ENCODE results near the gene KAT6B. TPM values are rescaled to one million over a fixed set of nuclear protein-coding genes. Genes with fewer than 3 reads are reported as not detected.
"Not testable (repeated sequence)": the region's sequence is repeated elsewhere in the genome, so short reads cannot be mapped to it uniquely, and the experiment has no call there.

The KAT6B gene
- total and polyA plus RNA-seq, 2 donors from 2014 or later = 2.9 to 34.2 TPM

GRCh38 chr10:74784462-74784861, 41.9 kb upstream of the KAT6B start:
- Histone ChIP-seq H3K27ac (ENCODE audit: low read depth in 2 of 2, low read length in 2 of 2) (no peak overlapping the region), H3K9me3 (ENCODE audit: control insufficient read depth in 2 of 3, insufficient read depth in 1 of 3, low read length in 3 of 3) (no peaks in the 10 kb centered on the region), H3K9ac (ENCODE audit: low read length in 3 of 3) (no peak overlapping the region), H3K27me3 (ENCODE audit: control insufficient read depth, insufficient read depth, low read length) (no peaks in the 10 kb centered on the region), H3K4me1 (ENCODE audit: control insufficient read depth in 2 of 3, insufficient read depth in 2 of 3, low read depth in 1 of 3, low read length in 3 of 3) (no peaks in the 10 kb centered on the region), H3K4me3 (ENCODE audit: low read length in 3 of 3) (no peak overlapping the region), H3K36me3 (ENCODE audit: control insufficient read depth in 2 of 3, insufficient read depth in 3 of 3, low read length in 3 of 3) (no peaks in the 10 kb centered on the region)
- no peak for DNase-seq
- intact Hi-C loops (cut with DNase I) = no loop called here
- TF ChIP-seq CTCF (IDR thresholded peaks at IDR 0.05; ENCODE audit: borderline replicate concordance, extremely low read depth, insufficient read depth) = no peak
- FAIRE-seq = no peak

DNA sequence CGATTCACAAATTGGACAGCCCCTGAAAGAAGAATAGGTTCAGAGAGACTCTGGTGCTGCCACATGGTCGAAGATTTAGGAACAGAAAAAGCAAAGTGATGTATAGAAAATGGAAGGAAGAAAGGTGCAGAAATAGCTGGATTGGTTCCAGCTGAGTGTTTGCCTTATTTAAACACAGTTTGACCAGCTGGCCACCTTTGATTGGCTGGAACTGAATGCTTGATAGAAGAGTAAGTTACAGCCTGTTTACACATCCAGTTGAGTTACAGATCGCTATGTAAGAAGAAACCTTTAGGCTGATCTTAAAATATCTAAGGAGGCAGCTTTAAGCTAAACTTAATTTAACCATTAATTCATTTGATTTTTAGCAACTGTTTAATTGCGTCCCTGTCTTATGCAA, 40.3 kb upstream of the KAT6B start:
- Histone ChIP-seq H3K9ac (ENCODE audit: low read length in 3 of 3) (no peak overlapping the region), H3K27ac (ENCODE audit: low read depth in 2 of 2, low read length in 2 of 2) (no peak overlapping the region), H3K27me3 (ENCODE audit: control insufficient read depth, insufficient read depth, low read length) (no peaks in the 10 kb centered on the region), H3K36me3 (ENCODE audit: control insufficient read depth in 2 of 3, insufficient read depth in 3 of 3, low read length in 3 of 3) (no peaks in the 10 kb centered on the region), H3K4me3 (ENCODE audit: low read length in 3 of 3) (no peak overlapping the region), H3K9me3 (ENCODE audit: control insufficient read depth in 2 of 3, insufficient read depth in 1 of 3, low read length in 3 of 3) (no peaks in the 10 kb centered on the region), H3K4me1 (ENCODE audit: control insufficient read depth in 2 of 3, insufficient read depth in 2 of 3, low read depth in 1 of 3, low read length in 3 of 3) (no peaks in the 10 kb centered on the region)
- no peak for TF ChIP-seq CTCF (IDR thresholded peaks at IDR 0.05; ENCODE audit: borderline replicate concordance, extremely low read depth, insufficient read depth)
- no peak for FAIRE-seq
- peak in 1 of 5 donors; percentile 22 for DNase-seq
- intact Hi-C loops (cut with DNase I) = no loop called here

DNA sequence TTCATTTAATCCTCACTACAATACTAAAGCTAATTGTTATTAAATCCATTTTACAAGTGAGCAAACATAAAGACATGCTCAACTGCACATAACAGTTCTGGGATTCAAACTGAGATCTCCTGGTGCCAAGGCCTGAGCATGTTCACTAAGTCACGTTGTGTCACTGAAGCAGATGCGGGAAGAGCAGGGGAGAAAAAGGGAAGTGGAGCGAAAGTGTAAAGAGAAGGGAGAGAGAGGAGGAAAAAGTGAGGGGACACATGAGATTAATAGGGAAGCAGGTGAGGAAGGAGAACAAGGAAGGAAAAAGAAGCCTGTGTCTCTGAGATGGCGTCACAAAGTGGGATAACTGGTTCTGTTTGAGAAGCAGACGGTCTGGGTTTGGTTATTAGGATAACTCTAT, 38.9 kb upstream of the KAT6B start:
- Histone ChIP-seq H3K27ac (ENCODE audit: low read depth in 2 of 2, low read length in 2 of 2) (no peak overlapping the region), H3K4me3 (ENCODE audit: low read length in 3 of 3) (no peak overlapping the region), H3K9me3 (ENCODE audit: control insufficient read depth in 2 of 3, insufficient read depth in 1 of 3, low read length in 3 of 3) (no peaks in the 10 kb centered on the region), H3K27me3 (ENCODE audit: control insufficient read depth, insufficient read depth, low read length) (no peaks in the 10 kb centered on the region), H3K9ac (ENCODE audit: low read length in 3 of 3) (no peak overlapping the region), H3K36me3 (ENCODE audit: control insufficient read depth in 2 of 3, insufficient read depth in 3 of 3, low read length in 3 of 3) (no peaks in the 10 kb centered on the region), H3K4me1 (ENCODE audit: control insufficient read depth in 2 of 3, insufficient read depth in 2 of 3, low read depth in 1 of 3, low read length in 3 of 3) (no peaks in the 10 kb centered on the region)
- FAIRE-seq (no peak), DNase-seq (no peak)
- intact Hi-C loops (cut with DNase I) = no loop called here
- TF ChIP-seq CTCF (IDR thresholded peaks at IDR 0.05; ENCODE audit: borderline replicate concordance, extremely low read depth, insufficient read depth) = no peak

DNA sequence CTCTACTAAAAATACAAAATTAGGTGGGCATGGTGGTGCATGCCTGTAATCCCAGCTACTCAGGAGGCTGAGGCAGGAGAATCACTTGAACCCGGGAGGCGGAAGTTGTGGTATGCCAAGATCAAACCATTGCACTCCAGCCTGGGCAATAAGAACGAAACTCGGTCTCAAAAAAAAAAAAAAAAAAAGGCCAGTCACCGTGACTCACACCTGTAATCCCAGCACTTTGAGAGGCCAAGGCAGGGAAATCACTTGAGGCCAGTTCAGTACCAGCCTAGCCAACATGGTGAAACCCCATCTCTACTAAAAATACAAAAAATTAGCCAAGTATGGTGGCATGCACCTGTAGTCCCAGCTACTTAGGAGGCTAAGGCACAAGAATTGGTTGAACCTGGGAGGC, 34.4 kb upstream of the KAT6B start:
- intact Hi-C loops (cut with DNase I); H3K9me3 ChIP-seq (ENCODE audit: control insufficient read depth in 2 of 3, insufficient read depth in 1 of 3, low read length in 3 of 3); H3K9ac ChIP-seq (ENCODE audit: low read length in 3 of 3); H3K4me3 ChIP-seq (ENCODE audit: low read length in 3 of 3); H3K27ac ChIP-seq (ENCODE audit: low read depth in 2 of 2, low read length in 2 of 2); H3K27me3 ChIP-seq (ENCODE audit: control insufficient read depth, insufficient read depth, low read length); H3K4me1 ChIP-seq (ENCODE audit: control insufficient read depth in 2 of 3, insufficient read depth in 2 of 3, low read depth in 1 of 3, low read length in 3 of 3); H3K36me3 ChIP-seq (ENCODE audit: control insufficient read depth in 2 of 3, insufficient read depth in 3 of 3, low read length in 3 of 3); FAIRE-seq; DNase-seq: not testable (repeated sequence)
